ENCODE data around the gene RAB33B.

GRCh38 chr4:139469216-139469615, 15.3 kb downstream of the RAB33B start:
- TF ChIP-seq CTCF (IDR thresholded peaks at IDR 0.05) (no peak), EZH2 (IDR thresholded peaks at IDR 0.05) (no peak)
